A549 (cell line): ENCODE results near the gene TFF1. TPM values are rescaled to one million over a fixed set of nuclear protein-coding genes. Genes with fewer than 3 reads are reported as not detected.

Experiments used
- ATAC-seq, 2 experiments: fragments of 200-7000 bp in 1 of 2; fragments of >200 bp in 1 of 2; cut with Nextera tagmentation in 1 of 2; cut with Tn5 transposase in 1 of 2; 3 replicates each; pipeline versions ENCODE4 v1.8.0 to v1.9.1; 2018 to 2020; ENCODE audit warnings: mild to moderate bottlenecking in 1 of 2, moderate library complexity in 1 of 2
- CTCF ChIA-PET: fragments of 300-600 bp; sonication (Branson Sonifier 250); formaldehyde crosslinking; extraction: SDS; loops from one replicate; lab custom pipeline; 2021; ENCODE audit warnings: antibody characterized with exemption, inconsistent platforms; lab: Yijun Ruan, JAX
- POLR2A ChIA-PET: fragments of 350-600 bp; formaldehyde crosslinking; extraction: SDS; loops from one replicate; lab custom pipeline; 2021; ENCODE audit warnings: antibody characterized with exemption, inconsistent platforms; lab: Yijun Ruan, JAX
- DNase-seq, 2 experiments: peaks; one replicate each; pipeline versions ENCODE4 v3.0.0 to v3.0.0-alpha.2; 2011 to 2016; ENCODE audit warnings: low read depth in 1 of 2, low spot score in 1 of 2
- FAIRE-seq: peaks from 2 replicates; lab custom pipeline; 2011; peaks lifted over from hg19 to GRCh38; lab: Jason Lieb, UNC
- H3K27ac ChIP-seq, 2 experiments: fragments of >200 bp; sonication (Bioruptor Twin); formaldehyde crosslinking; 3 replicates each; pipeline ENCODE4 v1.5.1; 2016 to 2017
- H3K4me1 ChIP-seq: fragments of >200 bp; sonication (Bioruptor Twin); formaldehyde crosslinking; 3 replicates; pipeline ENCODE4 v1.6.1; 2016
- H3K4me2 ChIP-seq: fragments of >200 bp; sonication (Bioruptor Twin); formaldehyde crosslinking; 3 replicates; pipeline ENCODE4 v1.6.1; 2016
- H3K4me3 ChIP-seq: fragments of >200 bp; sonication (Bioruptor Twin); formaldehyde crosslinking; 3 replicates; pipeline ENCODE4 v1.5.1; 2016
- H3K9me3 ChIP-seq: fragments of >200 bp; sonication (Bioruptor Twin); formaldehyde crosslinking; 3 replicates; pipeline ENCODE4 v1.6.1; 2016
- CBX2 ChIP-seq: fragments of 200-600 bp; sonication (generic); IDR thresholded peaks from 2 replicates; pipeline ENCODE4 v1.6.1; 2016; ENCODE audit warnings: low read depth, mild to moderate bottlenecking, borderline replicate concordance
- EHF ChIP-seq: fragments of 250-450 bp; sonication (Bioruptor Pico); IDR thresholded peaks from 2 replicates; pipeline ENCODE4 v1.5.0; 2020; ENCODE audit warnings: mild to moderate bottlenecking
- ESRRA ChIP-seq: fragments of 150-350 bp; IDR thresholded peaks from 2 replicates; pipeline ENCODE4 v1.6.1; 2014; ENCODE audit warnings: mild to moderate bottlenecking, low read length, borderline replicate concordance
- FOSB ChIP-seq: fragments of 250-450 bp; sonication (Bioruptor Pico); IDR thresholded peaks from 2 replicates; pipeline ENCODE4 v1.5.0; 2020; ENCODE audit warnings: mild to moderate bottlenecking, moderate library complexity
- FOSL2 ChIP-seq, 2 experiments: fragments of 450-650 bp in 1 of 2; fragments of >200 bp in 1 of 2; sonication (Bioruptor Twin) in 1 of 2; formaldehyde crosslinking; IDR thresholded peaks; 2 replicates each; pipeline versions ENCODE4 v1.5.0 to v1.6.1; 2016 to 2020; ENCODE audit warnings: mild to moderate bottlenecking in 1 of 2, moderate library complexity in 1 of 2
- GATA3 ChIP-seq: IDR thresholded peaks from 2 replicates; pipeline ENCODE4 v1.6.1; 2012; ENCODE audit warnings: borderline replicate concordance
- HMGXB4 ChIP-seq: fragments of 250-450 bp; sonication (Bioruptor Pico); IDR thresholded peaks from 2 replicates; pipeline ENCODE4 v1.5.0; 2021; ENCODE audit warnings: mild to moderate bottlenecking, moderate library complexity, borderline replicate concordance
- HOXB13 ChIP-seq: fragments of 250-450 bp; sonication (Bioruptor Pico); IDR thresholded peaks from 2 replicates; pipeline ENCODE4 v1.5.0; 2020; ENCODE audit warnings: low read depth, mild to moderate bottlenecking, moderate library complexity
- HOXB5 ChIP-seq: fragments of 250-450 bp; sonication (Bioruptor Pico); IDR thresholded peaks from 2 replicates; pipeline ENCODE4 v1.5.0; 2020; ENCODE audit warnings: mild to moderate bottlenecking, moderate library complexity
- NFE2L2 ChIP-seq: fragments of 150-350 bp; conservative IDR thresholded peaks from 2 replicates; pipeline ENCODE4 v1.6.1; 2014; ENCODE audit warnings: low read length
- NPAS2 ChIP-seq: fragments of 250-450 bp; sonication (Bioruptor Pico); IDR thresholded peaks from 2 replicates; pipeline ENCODE4 v1.8.0; 2022; ENCODE audit warnings: mild to moderate bottlenecking, moderate library complexity, borderline replicate concordance
- PHF8 ChIP-seq: fragments of 200-600 bp; sonication (generic); IDR thresholded peaks from 2 replicates; pipeline ENCODE4 v1.6.1; 2016; ENCODE audit warnings: low read depth, mild to moderate bottlenecking, antibody characterized with exemption, moderate library complexity, borderline replicate concordance
- POLR2AphosphoS2 ChIP-seq: conservative IDR thresholded peaks from 2 replicates; pipeline ENCODE4 v1.6.1; 2012; ENCODE audit warnings: low read length, improper control_type of control experiment, inconsistent platforms
- RAD21 ChIP-seq, 2 experiments: fragments of >200 bp in 1 of 2; sonication (Bioruptor Twin) in 1 of 2; formaldehyde crosslinking in 1 of 2; IDR thresholded peaks in 1 of 2; conservative IDR thresholded peaks in 1 of 2; 2 replicates in 1 of 2; 3 replicates in 1 of 2; pipeline ENCODE4 v1.6.1; 2012 to 2018; ENCODE audit warnings: inconsistent platforms in 1 of 2
- RARB ChIP-seq: fragments of 250-450 bp; sonication (Bioruptor Pico); IDR thresholded peaks from 2 replicates; pipeline ENCODE4 v1.8.0; 2021; ENCODE audit warnings: mild to moderate bottlenecking, moderate library complexity
- RCOR1 ChIP-seq: fragments of 150-350 bp; IDR thresholded peaks from 2 replicates; pipeline ENCODE4 v1.6.1; 2014; ENCODE audit warnings: antibody characterized with exemption, low read length, low read depth
- SMC3 ChIP-seq: fragments of >200 bp; sonication (Bioruptor Twin); formaldehyde crosslinking; IDR thresholded peaks from 3 replicates; pipeline ENCODE4 v1.6.1; 2018; ENCODE audit warnings: inconsistent platforms
- TFCP2L1 ChIP-seq: fragments of 250-450 bp; sonication (Bioruptor Pico); IDR thresholded peaks from 2 replicates; pipeline ENCODE4 v1.5.0; 2021; ENCODE audit warnings: mild to moderate bottlenecking
- TP53 ChIP-seq: fragments of 250-450 bp; sonication (Bioruptor Pico); IDR thresholded peaks from 2 replicates; pipeline ENCODE4 v1.5.0; 2021; ENCODE audit warnings: mild to moderate bottlenecking, moderate library complexity
- ZNF302 ChIP-seq: fragments of 250-450 bp; sonication (Bioruptor Pico); IDR thresholded peaks from 2 replicates; pipeline ENCODE4 v1.9.0; 2021; ENCODE audit warnings: inconsistent platforms, mild to moderate bottlenecking, moderate library complexity
- ZSCAN20 ChIP-seq: fragments of 250-450 bp; sonication (Bioruptor Pico); IDR thresholded peaks from 2 replicates; pipeline ENCODE4 v1.8.0; 2022; ENCODE audit warnings: mild to moderate bottlenecking, moderate library complexity
- WGBS: methylation state at CpG from one replicate; pipeline ENCODE4 v1.1.6; 2017; ENCODE audit errors: missing lambda C conversion rate; 5-methylcytosine and 5-hydroxymethylcytosine counted together
- polyA plus RNA-seq, 4 experiments: library from polyadenylated mRNA; depleted of rRNA in 3 of 4; stranded (reverse); fragments of >200 nt; fragmentation: RNase III in 1 of 4; extraction: RNeasy Plus Mini Kit Qiagen cat#74134 plus additional on column Dnase treatment in 1 of 4; gene quantifications; 2 replicates in 3 of 4; 3 replicates in 1 of 4; pipeline ENCODE4 v1.2.3, GENCODE V29; 2011 to 2017
- TF ChIP-seq, protein P1 (sequence below): fragments of 200-600 bp; sonication (generic); IDR thresholded peaks from 2 replicates; pipeline ENCODE4 v1.6.1; 2016; ENCODE audit warnings: antibody characterized with exemption, mild to moderate bottlenecking, moderate library complexity
- TF ChIP-seq, protein P2 (sequence below): fragments of >200 bp; sonication (Bioruptor Twin); formaldehyde crosslinking; IDR thresholded peaks from 2 replicates; pipeline ENCODE4 v1.6.1; 2016

TFF1 gene
- polyA plus RNA-seq, 2 of the 4 experiments (the other 2 are of a cell fraction): 1.0 to 5.8 TPM

DNA sequence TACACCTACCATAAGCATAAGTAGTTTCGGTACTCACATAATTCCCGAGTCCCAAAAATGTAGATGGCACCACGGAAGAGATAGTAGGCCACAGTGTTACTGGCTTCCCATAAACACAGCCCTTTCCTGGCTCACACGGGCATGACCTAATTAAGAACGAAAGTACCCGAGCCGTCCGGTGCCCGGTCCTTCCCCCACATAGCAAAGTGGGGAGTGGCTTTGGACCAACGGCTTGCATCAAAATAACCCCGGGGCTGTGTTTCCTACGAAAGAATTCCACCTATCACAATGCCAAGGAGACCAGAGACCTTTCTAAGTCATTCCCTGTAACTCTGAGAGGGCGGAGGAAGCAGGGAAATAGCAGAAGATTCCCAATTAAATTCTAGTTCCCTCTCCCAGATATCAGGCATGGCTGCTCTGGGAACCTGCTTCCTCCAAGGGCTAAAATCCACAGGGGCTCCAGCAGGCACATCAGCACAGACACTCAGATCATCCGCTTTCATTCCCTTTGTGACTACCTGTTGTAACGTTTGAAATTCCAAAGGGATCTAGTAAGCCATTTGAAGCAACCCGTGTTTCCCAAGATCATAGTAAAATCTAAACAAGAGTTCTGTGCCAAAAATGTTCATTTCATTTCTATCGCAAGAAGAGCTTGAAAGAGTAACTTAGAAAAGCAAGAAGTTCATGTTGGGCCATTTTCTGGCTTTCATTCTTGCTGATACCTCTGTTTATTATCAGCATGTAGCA is 29.7 kb upstream of the TFF1 start, which contains the start of gene TMPRSS3:
TMPRSS3 (minus strand) TSS at position 148 of the 747 bp plus-strand sequence. CDS start 635 bp downstream, outside the sequence.
- peak within 1 kb of the TSS; percentile 12; the same call in 1 of the 3 replicates for H3K4me2 ChIP-seq
- DNase-seq (peak in 1 of 2 experiments; percentile 10), FAIRE-seq (no peak), ATAC-seq (no peak)
- no peaks in the 10 kb centered on the region for H3K9me3 ChIP-seq
- ChIA-PET CTCF (no interaction called here), POLR2A (no interaction called here)
- H3K27ac ChIP-seq: no peak within 1 kb of the TSS
- H3K4me1 ChIP-seq: no peaks in the 10 kb centered on the region
- TF ChIP-seq NFE2L2 (no peak), ZNF302 (CRISPR knock-in tag) (no peak), CBX2 (no peak), ESRRA (no peak), FOSB (no peak), RCOR1 (no peak), RARB (CRISPR knock-in tag) (no peak), HOXB5 (CRISPR knock-in tag) (no peak), RAD21 (conservative IDR thresholded peaks at IDR 0.05 in 1 of 2, IDR thresholded peaks at IDR 0.05 in 1 of 2) (no peak), GATA3 (no peak), HMGXB4 (CRISPR knock-in tag) (no peak)
- H3K4me3 ChIP-seq: no peak within 1 kb of the TSS
- 58% methylated on average over 17 of the region's 17 CpGs for WGBS

- ChIA-PET CTCF (no interaction called here), POLR2A (no interaction called here)
- WGBS: 85% methylated on average over 11 of the region's 11 CpGs
- Histone ChIP-seq H3K4me2 (no peak overlapping the region), H3K4me1 (no peaks in the 10 kb centered on the region), H3K4me3 (no peak overlapping the region), H3K27ac (no peak overlapping the region), H3K9me3 (no peaks in the 10 kb centered on the region)
- FAIRE-seq: no peak
- no peak for ATAC-seq
- no peak for DNase-seq
- TF ChIP-seq SMC3: no peak
- TF ChIP-seq ZSCAN20: no peak
- TF ChIP-seq, protein P1, sequence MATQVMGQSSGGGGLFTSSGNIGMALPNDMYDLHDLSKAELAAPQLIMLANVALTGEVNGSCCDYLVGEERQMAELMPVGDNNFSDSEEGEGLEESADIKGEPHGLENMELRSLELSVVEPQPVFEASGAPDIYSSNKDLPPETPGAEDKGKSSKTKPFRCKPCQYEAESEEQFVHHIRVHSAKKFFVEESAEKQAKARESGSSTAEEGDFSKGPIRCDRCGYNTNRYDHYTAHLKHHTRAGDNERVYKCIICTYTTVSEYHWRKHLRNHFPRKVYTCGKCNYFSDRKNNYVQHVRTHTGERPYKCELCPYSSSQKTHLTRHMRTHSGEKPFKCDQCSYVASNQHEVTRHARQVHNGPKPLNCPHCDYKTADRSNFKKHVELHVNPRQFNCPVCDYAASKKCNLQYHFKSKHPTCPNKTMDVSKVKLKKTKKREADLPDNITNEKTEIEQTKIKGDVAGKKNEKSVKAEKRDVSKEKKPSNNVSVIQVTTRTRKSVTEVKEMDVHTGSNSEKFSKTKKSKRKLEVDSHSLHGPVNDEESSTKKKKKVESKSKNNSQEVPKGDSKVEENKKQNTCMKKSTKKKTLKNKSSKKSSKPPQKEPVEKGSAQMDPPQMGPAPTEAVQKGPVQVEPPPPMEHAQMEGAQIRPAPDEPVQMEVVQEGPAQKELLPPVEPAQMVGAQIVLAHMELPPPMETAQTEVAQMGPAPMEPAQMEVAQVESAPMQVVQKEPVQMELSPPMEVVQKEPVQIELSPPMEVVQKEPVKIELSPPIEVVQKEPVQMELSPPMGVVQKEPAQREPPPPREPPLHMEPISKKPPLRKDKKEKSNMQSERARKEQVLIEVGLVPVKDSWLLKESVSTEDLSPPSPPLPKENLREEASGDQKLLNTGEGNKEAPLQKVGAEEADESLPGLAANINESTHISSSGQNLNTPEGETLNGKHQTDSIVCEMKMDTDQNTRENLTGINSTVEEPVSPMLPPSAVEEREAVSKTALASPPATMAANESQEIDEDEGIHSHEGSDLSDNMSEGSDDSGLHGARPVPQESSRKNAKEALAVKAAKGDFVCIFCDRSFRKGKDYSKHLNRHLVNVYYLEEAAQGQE: no peak
- TF ChIP-seq FOSL2 (IDR thresholded peaks at IDR 0.05): no peak
- no peak for TF ChIP-seq FOSL2 (CRISPR knock-in tag; IDR thresholded peaks at IDR 0.05)
- TF ChIP-seq TP53: no peak
- no peak for TF ChIP-seq POLR2AphosphoS2
- no peak for TF ChIP-seq GATA3
- no peak for TF ChIP-seq NPAS2 (CRISPR knock-in tag)
- TF ChIP-seq, protein P2, sequence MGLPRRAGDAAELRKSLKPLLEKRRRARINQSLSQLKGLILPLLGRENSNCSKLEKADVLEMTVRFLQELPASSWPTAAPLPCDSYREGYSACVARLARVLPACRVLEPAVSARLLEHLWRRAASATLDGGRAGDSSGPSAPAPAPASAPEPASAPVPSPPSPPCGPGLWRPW: no peak
- TF ChIP-seq PHF8: no peak
- TF ChIP-seq TFCP2L1 (CRISPR knock-in tag): no peak
- TF ChIP-seq EHF (CRISPR knock-in tag): no peak
- TF ChIP-seq HOXB13 (CRISPR knock-in tag): no peak
Observed at GRCh38 chr21:42395302-42395701, 29.0 kb upstream of the TFF1 start.
